Liver (tissue), 9 donors: Measurements from ENCODE around the gene CSF3R. TPM values are rescaled to one million over a fixed set of nuclear protein-coding genes. Genes with fewer than 3 reads are reported as not detected.

Experiments
- DNase-seq: peaks from one replicate; pipeline ENCODE4 v3.0.0-alpha.2; 2017; ENCODE audit warnings: low spot score
- H3K27ac ChIP-seq, 2 donors: one replicate each; pipeline ENCODE4 v1.7.0; 2013; ENCODE audit warnings: inconsistent platforms in 2 of 2, low read length in 2 of 2, control low read depth in 1 of 2, low read depth in 1 of 2, mild to moderate bottlenecking in 1 of 2
- H3K27me3 ChIP-seq, 4 donors: one replicate each; pipeline versions ENCODE4 v1.6.1 to v1.7.0; 2013; ENCODE audit warnings: low read length in 3 of 4, inconsistent platforms in 1 of 4, mild to moderate bottlenecking in 1 of 4, moderate library complexity in 1 of 4; ENCODE audit not compliant: control insufficient read depth in 4 of 4, insufficient read depth in 4 of 4
- H3K36me3 ChIP-seq, 4 donors: one replicate each; pipeline versions ENCODE4 v1.6.1 to v1.7.0; 2013; ENCODE audit warnings: low read length in 3 of 4, mild to moderate bottlenecking in 3 of 4, low read depth in 1 of 4, moderate library complexity in 1 of 4; ENCODE audit not compliant: control insufficient read depth in 4 of 4, insufficient read depth in 3 of 4
- H3K4me1 ChIP-seq, 4 donors: one replicate each; pipeline versions ENCODE4 v1.6.1 to v1.7.0; 2013; ENCODE audit warnings: low read length in 3 of 4, mild to moderate bottlenecking in 3 of 4, moderate library complexity in 1 of 4; ENCODE audit not compliant: control insufficient read depth in 4 of 4, insufficient read depth in 4 of 4
- H3K4me3 ChIP-seq, 3 donors: one replicate each; pipeline versions ENCODE4 v1.6.1 to v1.7.0; 2013; ENCODE audit warnings: low read length in 3 of 3, control low read depth in 1 of 3, low read depth in 1 of 3, mild to moderate bottlenecking in 1 of 3
- H3K9ac ChIP-seq, 2 donors: one replicate each; pipeline ENCODE4 v1.7.0; 2013; ENCODE audit warnings: low read length in 2 of 2, mild to moderate bottlenecking in 2 of 2, moderate library complexity in 2 of 2, control low read depth in 1 of 2, low read depth in 1 of 2
- H3K9me3 ChIP-seq, 4 donors: one replicate each; pipeline versions ENCODE4 v1.6.1 to v1.7.0; 2013; ENCODE audit warnings: low read length in 3 of 4; ENCODE audit not compliant: control insufficient read depth in 4 of 4
- ATF3 ChIP-seq: IDR thresholded peaks from 2 replicates; pipeline ENCODE4 v1.6.1; 2016; ENCODE audit warnings: antibody characterized with exemption
- EGR1 ChIP-seq, 2 donors: IDR thresholded peaks; 2 replicates each; pipeline ENCODE4 v1.6.1; 2016 to 2018; ENCODE audit warnings: antibody characterized with exemption in 2 of 2, low read depth in 2 of 2
- FOXA1 ChIP-seq: IDR thresholded peaks from 2 replicates; pipeline ENCODE4 v1.6.1; 2016; ENCODE audit warnings: antibody characterized with exemption
- FOXA2 ChIP-seq: IDR thresholded peaks from 2 replicates; pipeline ENCODE4 v1.6.1; 2016; ENCODE audit warnings: antibody characterized with exemption
- GABPA ChIP-seq, 2 donors: IDR thresholded peaks in 1 of 2; conservative IDR thresholded peaks in 1 of 2; 2 replicates each; pipeline ENCODE4 v1.6.1; 2016; ENCODE audit warnings: antibody characterized with exemption in 2 of 2, mild to moderate bottlenecking in 1 of 2, moderate library complexity in 1 of 2
- HNF4G ChIP-seq: IDR thresholded peaks from 2 replicates; pipeline ENCODE4 v1.6.1; 2016; ENCODE audit warnings: antibody characterized with exemption
- JUND ChIP-seq, 2 donors: IDR thresholded peaks; 2 replicates each; pipeline ENCODE4 v1.6.1; 2016; ENCODE audit warnings: antibody characterized with exemption in 2 of 2
- NR2F2 ChIP-seq: IDR thresholded peaks from 2 replicates; pipeline ENCODE4 v1.6.1; 2016; ENCODE audit warnings: antibody characterized with exemption
- RAD21 ChIP-seq, 2 donors: IDR thresholded peaks; 2 replicates each; pipeline ENCODE4 v1.6.1; 2016; ENCODE audit warnings: antibody characterized with exemption in 2 of 2, mild to moderate bottlenecking in 2 of 2
- REST ChIP-seq: IDR thresholded peaks from 2 replicates; pipeline ENCODE4 v1.6.1; 2016; ENCODE audit warnings: antibody characterized with exemption, mild to moderate bottlenecking
- RXRA ChIP-seq, 2 donors: IDR thresholded peaks; 2 replicates each; pipeline ENCODE4 v1.6.1; 2017 to 2018; ENCODE audit warnings: antibody characterized with exemption in 2 of 2, mild to moderate bottlenecking in 1 of 2
- SP1 ChIP-seq: IDR thresholded peaks from 2 replicates; pipeline ENCODE4 v1.6.1; 2018; ENCODE audit warnings: antibody characterized with exemption, mild to moderate bottlenecking
- TAF1 ChIP-seq: conservative IDR thresholded peaks from 2 replicates; pipeline ENCODE4 v1.6.1; 2016; ENCODE audit warnings: antibody characterized with exemption, mild to moderate bottlenecking
- YY1 ChIP-seq: IDR thresholded peaks from 2 replicates; pipeline ENCODE4 v1.6.1; 2016; ENCODE audit warnings: antibody characterized with exemption, mild to moderate bottlenecking
- ZBTB33 ChIP-seq: IDR thresholded peaks from 2 replicates; pipeline ENCODE4 v1.6.1; 2016; ENCODE audit warnings: antibody characterized with exemption
- WGBS: extraction: QIAGEN DNeasy Blood & Tissue Kit; methylation state at CpG from one replicate; pipeline ENCODE4 v1.1.7; 2013; 5-methylcytosine and 5-hydroxymethylcytosine counted together
- polyA plus RNA-seq, 2 donors: library from polyadenylated mRNA; stranded (reverse) in 1 of 2; unstranded in 1 of 2; fragments of 200-250 nt in 1 of 2; fragments of >200 nt in 1 of 2; fragmentation: Nextera tagmentation in 1 of 2; extraction: Ambion mirVana in 1 of 2; gene quantifications; one replicate each; pipeline versions ENCODE4 v1.2.1 to v1.2.3, GENCODE V29; 2013 to 2015
- total RNA-seq, 2 donors: library from RNA; depleted of rRNA; stranded (reverse); fragments of >200 nt; gene quantifications; one replicate each; pipeline ENCODE4 v1.2.3, GENCODE V29; 2014
- donor health status: healthy.
- donor health status: healthy.
- donor health status: healthy.
- donor health status: healthy.
- donor health status: healthy.

The CSF3R gene
- total and polyA plus RNA-seq, 4 donors, result 6.7 to 81.3 (median 15.9) TPM

- TF ChIP-seq TAF1 (no peak), REST (no peak), NR2F2 (no peak), JUND (IDR thresholded peaks at IDR 0.05) (no peak), FOXA1 (no peak), RAD21 (IDR thresholded peaks at IDR 0.05) (no peak), EGR1 (IDR thresholded peaks at IDR 0.05; ENCODE audit: low read depth in 2 of 2) (no peak), GABPA (IDR thresholded peaks at IDR 0.05 in 1 of 2, conservative IDR thresholded peaks at IDR 0.05 in 1 of 2) (no peak), ZBTB33 (no peak), RXRA (IDR thresholded peaks at IDR 0.05) (no peak), HNF4G (no peak)
- peak overlapping the region; percentile 97 to 98 for H3K27ac ChIP-seq
- DNase-seq, result no peak
- H3K36me3 ChIP-seq, result peaks cover 0 to 31% (median 18%) of the 10 kb centered on the region in 4 donors
- peak overlapping the region; percentile 70 to 95 (median 84) for H3K4me3 ChIP-seq
- no peaks in the 10 kb centered on the region for H3K9me3 ChIP-seq
- 14% methylated on average over 6 of the region's 6 CpGs for WGBS
- H3K27me3 ChIP-seq, result no peaks in the 10 kb centered on the region
- H3K4me1 ChIP-seq, result peaks cover 2 to 10% (median 5%) of the 10 kb centered on the region in 4 donors
- peak overlapping the region; percentile 34 to 76 for H3K9ac ChIP-seq
Observed at GRCh38 chr1:36463463-36463802, 19.3 kb downstream of the CSF3R start.

GRCh38 chr1:36458910-36459309, 23.8 kb downstream of the CSF3R start:
- TF ChIP-seq HNF4G, result no peak
- no peak for TF ChIP-seq SP1
- TF ChIP-seq NR2F2, result no peak
- H3K36me3 ChIP-seq, result peaks cover 3 to 65% (median 43%) of the 10 kb centered on the region in 4 donors
- H3K27ac ChIP-seq, result no peak overlapping the region
- H3K4me1 ChIP-seq, result peaks cover 2 to 7% (median 5%) of the 10 kb centered on the region in 4 donors
- DNase-seq, result no peak
- H3K9ac ChIP-seq, result no peak overlapping the region
- no peak overlapping the region for H3K4me3 ChIP-seq
- no peaks in the 10 kb centered on the region for H3K9me3 ChIP-seq
- H3K27me3 ChIP-seq, result no peaks in the 10 kb centered on the region
- 87% methylated on average over 3 of the region's 3 CpGs for WGBS

GRCh38 chr1:36457691-36458090, 25.0 kb downstream of the CSF3R start:
- Histone ChIP-seq H3K4me1 (no peaks in the 10 kb centered on the region), H3K9ac (no peak overlapping the region), H3K27me3 (no peaks in the 10 kb centered on the region), H3K36me3 (peaks cover 3 to 65% (median 43%) of the 10 kb centered on the region in 4 donors), H3K27ac (no peak overlapping the region), H3K9me3 (no peaks in the 10 kb centered on the region), H3K4me3 (no peak overlapping the region)
- WGBS, result 78% methylated on average over 5 of the region's 5 CpGs
- TF ChIP-seq EGR1 (IDR thresholded peaks at IDR 0.05; ENCODE audit: low read depth in 2 of 2), result no peak
- no peak for TF ChIP-seq FOXA1
- TF ChIP-seq RAD21 (IDR thresholded peaks at IDR 0.05), result no peak
- no peak for TF ChIP-seq ZBTB33
- no peak for TF ChIP-seq FOXA2
- TF ChIP-seq REST, result no peak
- TF ChIP-seq HNF4G, result no peak
- TF ChIP-seq ATF3, result no peak
- no peak for TF ChIP-seq YY1
- no peak for TF ChIP-seq JUND (IDR thresholded peaks at IDR 0.05)
- no peak for TF ChIP-seq RXRA (IDR thresholded peaks at IDR 0.05)
- DNase-seq, result no peak
